Caco-2 (cell line): Measurements from ENCODE around the gene KDM4B. TPM values are rescaled to one million over a fixed set of nuclear protein-coding genes. Genes with fewer than 3 reads are reported as not detected.

Source experiments
- BruUV-seq: library from RNA; stranded (reverse); fragments of 400-500 nt; replicated peaks from 2 replicates; lab custom pipeline; 2021; lab: Mats Ljungman, UMichigan
- CTCF ChIA-PET: fragments of 300-600 bp; sonication (Branson Sonifier 250); formaldehyde crosslinking; loops from one replicate; lab custom pipeline; 2022; ENCODE audit warnings: antibody characterized with exemption; lab: Charles Lee
- POLR2A ChIA-PET: fragments of 300-600 bp; sonication (Branson Sonifier 250); formaldehyde crosslinking; loops from one replicate; lab custom pipeline; 2022; ENCODE audit warnings: antibody characterized with exemption; lab: Charles Lee
- DNase-seq, 2 experiments: peaks; one replicate each; pipeline versions ENCODE4 v3.0.0 to v3.0.0-alpha.2; 2020 to 2022
- H3K27me3 ChIP-seq: replicated peaks from 2 replicates; pipeline ENCODE4 v1.6.0; 2011; ENCODE audit warnings: low read length; ENCODE audit not compliant: control insufficient read depth, insufficient read depth
- H3K36me3 ChIP-seq: 2 replicates; pipeline ENCODE4 v1.5.1; 2011; ENCODE audit warnings: low read length; ENCODE audit not compliant: control insufficient read depth, insufficient read depth
- H3K4me1 ChIP-seq: fragments of 250-450 bp; sonication (Bioruptor Pico); 2 replicates; pipeline ENCODE4 v1.5.1; 2020; ENCODE audit warnings: mild to moderate bottlenecking
- H3K4me3 ChIP-seq: 2 replicates; pipeline ENCODE4 v1.5.1; 2011; ENCODE audit warnings: low read depth, mild to moderate bottlenecking, control low read depth, low read length
- H3K9me3 ChIP-seq: fragments of 250-450 bp; sonication (Bioruptor Pico); 2 replicates; pipeline ENCODE4 v1.5.1; 2020; ENCODE audit warnings: mild to moderate bottlenecking, moderate library complexity
- H3K27ac Mint-ChIP-seq: one replicate; pipeline ENCODE4 v1.8.0; 2022; ENCODE audit warnings: mixed read lengths; ENCODE audit not compliant: unreplicated experiment
- H3K27me3 Mint-ChIP-seq: one replicate; pipeline ENCODE4 v1.8.0; 2022; ENCODE audit warnings: mixed read lengths; ENCODE audit not compliant: insufficient read depth, unreplicated experiment
- H3K36me3 Mint-ChIP-seq: one replicate; pipeline ENCODE4 v1.8.0; 2022; ENCODE audit warnings: mild to moderate bottlenecking, mixed read lengths; ENCODE audit not compliant: insufficient read depth, unreplicated experiment
- H3K4me1 Mint-ChIP-seq: one replicate; pipeline ENCODE4 v1.8.0; 2022; ENCODE audit warnings: low read depth, mixed read lengths; ENCODE audit not compliant: unreplicated experiment
- H3K4me3 Mint-ChIP-seq: one replicate; pipeline ENCODE4 v1.8.0; 2022; ENCODE audit warnings: mild to moderate bottlenecking, moderate library complexity, mixed read lengths; ENCODE audit not compliant: unreplicated experiment
- H3K9me3 Mint-ChIP-seq: one replicate; pipeline ENCODE4 v1.8.0; 2022; ENCODE audit warnings: mixed read lengths; ENCODE audit not compliant: unreplicated experiment
- intact Hi-C: fragments of 100-400 bp; cut with micrococcal nuclease; formaldehyde crosslinking; loops from one replicate; pipeline ENCODE4 v1.10.0; 2022; ENCODE audit not compliant: unreplicated experiment
- total RNA-seq: library from RNA; stranded (reverse); gene quantifications from 2 replicates; pipeline ENCODE4 v1.2.3, GENCODE V29; 2022
- TF ChIP-seq, protein P1 (sequence below), 2 experiments: fragments of 200-600 bp in 1 of 2; IDR thresholded peaks; 1 replicate in 1 of 2; 2 replicates in 1 of 2; pipeline versions ENCODE4 v1.5.1 to v1.8.0; 2011 to 2022; ENCODE audit warnings: antibody characterized with exemption in 1 of 2, control low read depth in 1 of 2, inconsistent platforms in 1 of 2, low read depth in 1 of 2, low read length in 1 of 2, mild to moderate bottlenecking in 1 of 2, moderate library complexity in 1 of 2; ENCODE audit not compliant: insufficient read depth in 1 of 2, severe bottlenecking in 1 of 2, unreplicated experiment in 1 of 2

KDM4B gene
- total RNA-seq, 1 experiment from 2014 or later = 27.4 TPM

DNA sequence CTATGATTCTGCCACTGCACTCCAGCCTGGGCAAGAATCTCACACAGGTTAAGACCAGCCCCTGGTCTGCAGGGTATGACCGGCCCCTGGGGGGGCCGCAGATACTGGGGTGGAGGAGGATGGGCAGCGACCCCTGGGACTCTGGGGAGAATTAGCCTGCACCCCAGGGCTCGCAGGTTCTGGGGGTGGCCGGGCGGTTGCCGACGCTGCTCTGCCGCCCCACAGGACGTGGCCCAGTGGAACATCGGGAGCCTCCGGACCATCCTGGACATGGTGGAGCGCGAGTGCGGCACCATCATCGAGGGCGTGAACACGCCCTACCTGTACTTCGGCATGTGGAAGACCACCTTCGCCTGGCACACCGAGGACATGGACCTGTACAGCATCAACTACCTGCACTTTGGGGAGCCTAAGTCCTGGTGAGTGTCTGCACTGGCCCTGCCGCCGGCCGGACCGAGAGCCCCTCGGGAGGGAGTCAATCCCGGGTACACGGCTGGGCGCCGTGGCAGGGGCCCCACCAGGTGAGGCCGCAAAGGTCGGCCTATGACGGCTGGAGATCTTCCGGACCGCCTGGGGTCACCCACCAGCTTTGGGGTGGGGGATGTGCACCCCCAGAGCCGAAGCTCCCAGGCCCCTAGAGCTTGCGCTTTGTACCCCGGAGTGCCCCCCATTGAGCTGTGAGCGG, 78.5 kb downstream of the KDM4B start:
- intact Hi-C loops = no loop called here

DNA sequence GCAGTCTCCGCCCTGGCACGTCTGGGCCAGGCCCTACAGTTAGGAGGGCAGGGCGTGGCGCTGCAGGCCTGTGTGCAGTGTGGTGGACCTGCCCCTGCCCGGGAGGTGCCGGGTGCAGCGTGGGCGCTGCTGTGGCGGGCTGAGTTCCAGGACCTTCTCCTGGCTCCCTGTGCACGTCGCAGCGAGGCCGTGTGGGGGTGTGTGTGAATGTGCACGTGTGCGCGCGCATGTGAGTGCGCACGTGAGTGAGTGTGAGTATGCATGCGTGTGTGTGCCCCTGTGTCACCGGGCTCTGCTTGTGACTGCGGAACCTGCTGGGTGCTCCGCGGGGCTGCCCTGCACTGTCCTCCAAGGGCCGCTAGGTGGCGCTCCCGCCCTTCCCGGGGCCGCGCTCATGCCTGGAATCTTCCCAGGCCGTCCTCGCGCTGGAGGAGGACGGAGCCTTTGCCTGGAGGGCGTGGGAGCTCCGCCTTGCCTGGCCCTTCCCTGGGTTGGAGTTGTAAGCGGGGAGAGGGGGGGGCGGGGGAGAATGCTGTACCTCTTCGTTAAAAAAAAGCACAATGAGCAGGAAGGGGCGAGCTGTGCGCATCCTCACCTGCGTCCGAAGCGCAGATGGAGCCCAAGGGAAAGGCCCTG, 79.3 kb downstream of the KDM4B start:
- H3K27me3 ChIP-seq = no peaks in the 10 kb centered on the region
- TF ChIP-seq, protein P1, sequence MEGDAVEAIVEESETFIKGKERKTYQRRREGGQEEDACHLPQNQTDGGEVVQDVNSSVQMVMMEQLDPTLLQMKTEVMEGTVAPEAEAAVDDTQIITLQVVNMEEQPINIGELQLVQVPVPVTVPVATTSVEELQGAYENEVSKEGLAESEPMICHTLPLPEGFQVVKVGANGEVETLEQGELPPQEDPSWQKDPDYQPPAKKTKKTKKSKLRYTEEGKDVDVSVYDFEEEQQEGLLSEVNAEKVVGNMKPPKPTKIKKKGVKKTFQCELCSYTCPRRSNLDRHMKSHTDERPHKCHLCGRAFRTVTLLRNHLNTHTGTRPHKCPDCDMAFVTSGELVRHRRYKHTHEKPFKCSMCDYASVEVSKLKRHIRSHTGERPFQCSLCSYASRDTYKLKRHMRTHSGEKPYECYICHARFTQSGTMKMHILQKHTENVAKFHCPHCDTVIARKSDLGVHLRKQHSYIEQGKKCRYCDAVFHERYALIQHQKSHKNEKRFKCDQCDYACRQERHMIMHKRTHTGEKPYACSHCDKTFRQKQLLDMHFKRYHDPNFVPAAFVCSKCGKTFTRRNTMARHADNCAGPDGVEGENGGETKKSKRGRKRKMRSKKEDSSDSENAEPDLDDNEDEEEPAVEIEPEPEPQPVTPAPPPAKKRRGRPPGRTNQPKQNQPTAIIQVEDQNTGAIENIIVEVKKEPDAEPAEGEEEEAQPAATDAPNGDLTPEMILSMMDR (IDR thresholded peaks at IDR 0.05; ENCODE audit: insufficient read depth in 1 of 2, low read depth in 1 of 2, low read length in 1 of 2, severe bottlenecking in 1 of 2, unreplicated experiment in 1 of 2) = peak; percentile 96
- intact Hi-C loops = loop anchor here (1.0 kb wide), 1 partner anchor 106 kb away; no protein-coding TSS in a partner anchor
- ChIA-PET POLR2A (interaction anchor here (0.6 kb wide), 1 partner anchor 440 kb away, joined by 14 read pairs; no protein-coding TSS in a partner anchor), CTCF (interaction anchor here (0.6 to 1.0 kb wide), 3 partner anchors 18 to 79 kb away, joined by 3 to 4 read pairs (median 3); partner anchors contain the start of gene KDM4B)
- DNase-seq = peak; percentile 81 to 86
- Mint-ChIP-seq H3K4me3 (no peak overlapping the region), H3K9me3 (no peaks in the 10 kb centered on the region), H3K27me3 (no peaks in the 10 kb centered on the region), H3K27ac (no peak overlapping the region), H3K4me1 (peaks cover 14% of the 10 kb centered on the region), H3K36me3 (peaks cover 40% of the 10 kb centered on the region)
- H3K36me3 ChIP-seq = peaks cover 2% of the 10 kb centered on the region; the same call in 1 of the 2 replicates
- no peaks in the 10 kb centered on the region for H3K9me3 ChIP-seq
- peaks cover 27% of the 10 kb centered on the region for H3K4me1 ChIP-seq
- H3K4me3 ChIP-seq = no peak overlapping the region
- BruUV-seq = no TSS peak

More for the DNA sequence above, 78.5 kb downstream of the KDM4B start:
- ChIA-PET POLR2A (interaction anchor here (0.6 kb wide), 1 partner anchor 440 kb away, joined by 14 read pairs; no protein-coding TSS in a partner anchor), CTCF (interaction anchor here (1.5 kb wide), 1 partner anchor 16 kb away, joined by 6 read pairs; no protein-coding TSS in a partner anchor)
- Histone ChIP-seq H3K36me3 (peaks cover 2% of the 10 kb centered on the region; the same call in 1 of the 2 replicates), H3K4me1 (peaks cover 27% of the 10 kb centered on the region), H3K4me3 (no peak overlapping the region), H3K27me3 (no peaks in the 10 kb centered on the region), H3K9me3 (no peaks in the 10 kb centered on the region)
- Mint-ChIP-seq H3K4me1 (peaks cover 14% of the 10 kb centered on the region), H3K4me3 (no peak overlapping the region), H3K9me3 (no peaks in the 10 kb centered on the region), H3K27ac (no peak overlapping the region), H3K36me3 (peaks cover 48% of the 10 kb centered on the region), H3K27me3 (no peaks in the 10 kb centered on the region)
- BruUV-seq = no TSS peak
- no peak for DNase-seq
- TF ChIP-seq, protein P1 (IDR thresholded peaks at IDR 0.05; ENCODE audit: insufficient read depth in 1 of 2, low read depth in 1 of 2, low read length in 1 of 2, severe bottlenecking in 1 of 2, unreplicated experiment in 1 of 2) = no peak
